SK-N-SH (cell line): ENCODE data around the gene GNB5. TPM values are rescaled to one million over a fixed set of nuclear protein-coding genes. Genes with fewer than 3 reads are reported as not detected.

Experiments
- CTCF ChIA-PET: fragments of 300-600, 350-600 bp; formaldehyde crosslinking; extraction: SDS; loops from one replicate; lab custom pipeline; 2021; lab: Yijun Ruan, JAX
- POLR2A ChIA-PET: fragments of 350-600 bp; sonication (Branson Sonifier 250); formaldehyde crosslinking; extraction: SDS; loops from one replicate; lab custom pipeline; 2020; ENCODE audit warnings: antibody characterized with exemption, inconsistent platforms; lab: Yijun Ruan, JAX
- DNase-seq: peaks from one replicate; pipeline ENCODE4 v3.0.0; 2012
- H2AFZ ChIP-seq: fragments of 200-600 bp; sonication (generic); 2 replicates; pipeline ENCODE4 v1.8.1; 2016; ENCODE audit warnings: antibody characterized with exemption, mild to moderate bottlenecking, low read depth
- H3F3A ChIP-seq: fragments of 200-600 bp; sonication (generic); replicated peaks from 2 replicates; pipeline ENCODE3; 2016; ENCODE audit warnings: antibody characterized with exemption, mild to moderate bottlenecking; ENCODE audit not compliant: insufficient read depth
- H3K27ac ChIP-seq, 2 experiments: fragments of 200-500 bp in 1 of 2; fragments of 200-600 bp in 1 of 2; sonication (Bioruptor generic) in 1 of 2; sonication (generic), shearing (Covaris generic) in 1 of 2; 2 replicates each; pipeline versions ENCODE4 v1.5.1 to v1.6.1; 2014 to 2016; ENCODE audit warnings: low read depth in 2 of 2, inconsistent platforms in 1 of 2, low read length in 1 of 2, mild to moderate bottlenecking in 1 of 2, mixed read lengths in 1 of 2
- H3K27me3 ChIP-seq: fragments of 200-600 bp; sonication (generic), shearing (Covaris generic); 2 replicates; pipeline ENCODE4 v1.6.1; 2016; ENCODE audit warnings: mixed run types; ENCODE audit not compliant: insufficient read depth
- H3K36me3 ChIP-seq, 2 experiments: fragments of 200-500 bp in 1 of 2; fragments of 200-600 bp in 1 of 2; sonication (Bioruptor generic) in 1 of 2; sonication (generic) in 1 of 2; replicated peaks in 1 of 2; 2 replicates each; pipeline versions ENCODE3 to v1.5.1; 2014 to 2016; ENCODE audit warnings: low read length in 1 of 2, mild to moderate bottlenecking in 1 of 2; ENCODE audit not compliant: insufficient read depth in 2 of 2, control insufficient read depth in 1 of 2
- H3K4me1 ChIP-seq, 2 experiments: fragments of 200-500 bp in 1 of 2; fragments of 200-600 bp in 1 of 2; sonication (Bioruptor generic) in 1 of 2; sonication (generic), shearing (Covaris generic) in 1 of 2; 2 replicates each; pipeline versions ENCODE4 v1.5.1 to v1.6.1; 2014 to 2016; ENCODE audit warnings: low read depth in 1 of 2, low read length in 1 of 2, mixed run types in 1 of 2; ENCODE audit not compliant: insufficient read depth in 2 of 2, control insufficient read depth in 1 of 2
- H3K4me2 ChIP-seq: fragments of 200-600 bp; sonication (generic), shearing (Covaris generic); 2 replicates; pipeline ENCODE4 v1.6.1; 2017; ENCODE audit warnings: mixed run types
- H3K4me3 ChIP-seq, 2 experiments: fragments of 200-500 bp in 1 of 2; fragments of 200-600 bp in 1 of 2; sonication (Bioruptor generic) in 1 of 2; sonication (generic), shearing (Covaris generic) in 1 of 2; 2 replicates each; pipeline versions ENCODE4 v1.5.1 to v1.8.1; 2014 to 2016; ENCODE audit warnings: low read depth in 2 of 2, inconsistent platforms in 1 of 2, low read length in 1 of 2, mild to moderate bottlenecking in 1 of 2, mixed read lengths in 1 of 2, moderate library complexity in 1 of 2
- H3K79me2 ChIP-seq: fragments of 200-600 bp; sonication (generic); 2 replicates; pipeline ENCODE4 v1.8.1; 2017; ENCODE audit warnings: mild to moderate bottlenecking; ENCODE audit not compliant: insufficient read depth
- H3K9ac ChIP-seq: fragments of 200-600 bp; sonication (generic); 2 replicates; pipeline ENCODE4 v1.6.1; 2017; ENCODE audit warnings: mixed run types
- H3K9me2 ChIP-seq: fragments of 200-600 bp; sonication (generic); 2 replicates; pipeline ENCODE4 v1.6.1; 2017; ENCODE audit warnings: mixed run types
- H3K9me3 ChIP-seq: fragments of 200-600 bp; sonication (generic); 2 replicates; pipeline ENCODE4 v1.6.1; 2017; ENCODE audit warnings: mixed run types, mild to moderate bottlenecking, moderate library complexity
- H4K20me1 ChIP-seq: fragments of 200-600 bp; sonication (generic); 2 replicates; pipeline ENCODE4 v1.6.1; 2017; ENCODE audit warnings: mild to moderate bottlenecking, mixed run types; ENCODE audit not compliant: insufficient read depth
- ELF1 ChIP-seq: IDR thresholded peaks from 2 replicates; pipeline ENCODE4 v1.4.0; 2012
- EP300 ChIP-seq, 2 experiments: IDR thresholded peaks; 2 replicates each; pipeline versions ENCODE4 v1.4.0 to v1.6.1; 2012; ENCODE audit warnings: borderline replicate concordance in 1 of 2, low read depth in 1 of 2, low read length in 1 of 2
- EZH2phosphoT487 ChIP-seq: fragments of 200-600 bp; sonication (generic); IDR thresholded peaks from 2 replicates; pipeline ENCODE4 v1.6.1; 2017; ENCODE audit warnings: low read depth, mixed run types, mild to moderate bottlenecking, antibody characterized with exemption, moderate library complexity, borderline replicate concordance
- FOSL2 ChIP-seq: IDR thresholded peaks from 2 replicates; pipeline ENCODE4 v1.4.0; 2012; ENCODE audit warnings: low read depth, mild to moderate bottlenecking, moderate library complexity, borderline replicate concordance
- FOXJ3 ChIP-seq: sonication (generic); formaldehyde crosslinking; IDR thresholded peaks from 2 replicates; pipeline ENCODE4 v1.5.1; 2020; ENCODE audit warnings: mild to moderate bottlenecking, missing genetic modification reagents
- FOXM1 ChIP-seq: IDR thresholded peaks from 2 replicates; pipeline ENCODE4 v1.4.0; 2012; ENCODE audit warnings: low read depth, mild to moderate bottlenecking
- GABPA ChIP-seq: IDR thresholded peaks from 2 replicates; pipeline ENCODE4 v1.4.0; 2012; ENCODE audit warnings: low read depth, mild to moderate bottlenecking
- JUND ChIP-seq: IDR thresholded peaks from 2 replicates; pipeline ENCODE4 v1.4.0; 2012
- MAX ChIP-seq: IDR thresholded peaks from 2 replicates; pipeline ENCODE4 v1.4.0; 2012; ENCODE audit warnings: low read depth
- MEF2A ChIP-seq: IDR thresholded peaks from 2 replicates; pipeline ENCODE4 v1.4.0; 2012; ENCODE audit warnings: low read depth, borderline replicate concordance
- MXI1 ChIP-seq: IDR thresholded peaks from 2 replicates; pipeline ENCODE4 v1.6.1; 2012; ENCODE audit warnings: mild to moderate bottlenecking, low read depth, low read length, improper control_type of control experiment
- NFIC ChIP-seq: IDR thresholded peaks from 2 replicates; pipeline ENCODE4 v1.4.0; 2012; ENCODE audit warnings: borderline replicate concordance
- NRF1 ChIP-seq: IDR thresholded peaks from 2 replicates; pipeline ENCODE4 v1.6.1; 2012; ENCODE audit warnings: low read depth, mild to moderate bottlenecking, low read length
- POLR2AphosphoS5 ChIP-seq: IDR thresholded peaks from 2 replicates; pipeline ENCODE4 v1.6.1; 2012; ENCODE audit warnings: low read depth, low read length
- RAD21 ChIP-seq: IDR thresholded peaks from 2 replicates; pipeline ENCODE4 v1.6.1; 2012; ENCODE audit warnings: mild to moderate bottlenecking, low read length
- RCOR1 ChIP-seq: fragments of 150-350 bp; IDR thresholded peaks from 2 replicates; pipeline ENCODE4 v1.6.1; 2017; ENCODE audit warnings: antibody characterized with exemption, low read length
- REST ChIP-seq: IDR thresholded peaks from 2 replicates; pipeline ENCODE4 v1.6.1; 2012; ENCODE audit warnings: mild to moderate bottlenecking, low read depth, low read length, moderate library complexity
- RFX5 ChIP-seq: IDR thresholded peaks from 2 replicates; pipeline ENCODE4 v1.6.1; 2012; ENCODE audit warnings: mild to moderate bottlenecking, improper control_type of control experiment, low read length
- SMC3 ChIP-seq: IDR thresholded peaks from 2 replicates; pipeline ENCODE4 v1.6.1; 2012; ENCODE audit warnings: low read depth, low read length, improper control_type of control experiment
- TAF1 ChIP-seq: IDR thresholded peaks from 2 replicates; pipeline ENCODE4 v1.6.1; 2012; ENCODE audit warnings: low read depth, mild to moderate bottlenecking, low read length, moderate library complexity, borderline replicate concordance
- TEAD4 ChIP-seq: IDR thresholded peaks from 2 replicates; pipeline ENCODE4 v1.4.0; 2012; ENCODE audit warnings: mild to moderate bottlenecking, borderline replicate concordance; ENCODE audit not compliant: insufficient read depth
- USF1 ChIP-seq: IDR thresholded peaks from 2 replicates; pipeline ENCODE4 v1.4.0; 2012; ENCODE audit warnings: low read depth, borderline replicate concordance
- USF2 ChIP-seq: fragments of 150-350 bp; IDR thresholded peaks from 2 replicates; pipeline ENCODE4 v1.6.1; 2017; ENCODE audit warnings: antibody characterized with exemption, low read length, low read depth, borderline replicate concordance
- YY1 ChIP-seq: IDR thresholded peaks from 2 replicates; pipeline ENCODE4 v1.4.0; 2012; ENCODE audit warnings: low read depth, mild to moderate bottlenecking
- ZBTB33 ChIP-seq: IDR thresholded peaks from 2 replicates; pipeline ENCODE4 v1.4.0; 2012; ENCODE audit warnings: low read depth, borderline replicate concordance
- WGBS: methylation state at CpG from one replicate; pipeline ENCODE4 v1.1.6; 2017; ENCODE audit warnings: low lambda C conversion rate; 5-methylcytosine and 5-hydroxymethylcytosine counted together
- polyA plus RNA-seq, 3 experiments: library from polyadenylated mRNA; depleted of rRNA; stranded (reverse); fragments of >200 nt; gene quantifications; 2 replicates each; pipeline ENCODE4 v1.2.3, GENCODE V29; 2012

Gene GNB5
- polyA plus RNA-seq, 1 of the 3 experiments (the other 2 are of a cell fraction), result 73.7 TPM

- TF ChIP-seq REST (no peak), RAD21 (no peak), TAF1 (no peak), POLR2AphosphoS5 (no peak), NRF1 (no peak), FOXM1 (no peak), EP300 (IDR thresholded peaks at IDR 0.05; ENCODE audit: borderline replicate concordance in 1 of 2, low read depth in 1 of 2, low read length in 1 of 2) (no peak), MEF2A (no peak), NFIC (no peak), ELF1 (no peak), MXI1 (no peak)
- TF ChIP-seq, all 33 proteins: peak for 0
Observed at GRCh38 chr15:52107238-52107637, 84.0 kb downstream of the GNB5 start (continued).

GRCh38 chr15:52106641-52107040 is 84.6 kb downstream of the GNB5 start:
- WGBS, result 83% methylated on average over 6 of the region's 6 CpGs
- POLR2A ChIA-PET, result no interaction called here
- no peak overlapping the region for H2AFZ ChIP-seq
- H3K4me2 ChIP-seq, result no peak overlapping the region
- no peak overlapping the region for H3K27ac ChIP-seq
- H3K4me3 ChIP-seq, result no peak overlapping the region
- no peaks in the 10 kb centered on the region for H3K79me2 ChIP-seq
- no peaks in the 10 kb centered on the region for H4K20me1 ChIP-seq
- no peak overlapping the region for H3K9ac ChIP-seq
- H3K4me1 ChIP-seq, result peaks cover 0 to 18% of the 10 kb centered on the region in 2 experiments; a peak in 2 of 4 replicates
- H3K27me3 ChIP-seq, result no peaks in the 10 kb centered on the region
- no peaks in the 10 kb centered on the region for H3K36me3 ChIP-seq
- peaks cover 17% of the 10 kb centered on the region for H3F3A ChIP-seq
- CTCF ChIA-PET, result interaction anchor here (1.0 kb wide), 1 partner anchor 121 kb away, joined by 3 read pairs; no protein-coding TSS in a partner anchor
- no peaks in the 10 kb centered on the region for H3K9me3 ChIP-seq
- no peak for DNase-seq
- H3K9me2 ChIP-seq, result no peaks in the 10 kb centered on the region
- TF ChIP-seq RAD21 (no peak), TEAD4 (no peak), SMC3 (no peak), JUND (no peak), USF2 (no peak), GABPA (no peak), EZH2phosphoT487 (no peak), TAF1 (no peak), ZBTB33 (no peak), RCOR1 (no peak), EP300 (IDR thresholded peaks at IDR 0.05; ENCODE audit: borderline replicate concordance in 1 of 2, low read depth in 1 of 2, low read length in 1 of 2) (no peak), FOXJ3 (CRISPR knock-in tag) (no peak), MAX (no peak), FOSL2 (no peak), RFX5 (no peak), YY1 (no peak), USF1 (no peak), NFIC (no peak), FOXM1 (no peak)
